HG02763 (cell line): ENCODE results near the gene RNF13.
A peak's percentile ranks its signal among the peaks of the same experiment; 100 is the strongest.
"Not testable (repeated sequence)": the region's sequence is repeated elsewhere in the genome, so short reads cannot be mapped to it uniquely, and the experiment has no call there.

Experiments used
- ATAC-seq: cut with Tn5 transposase; IDR thresholded peaks from one replicate; pipeline ENCODE4 v1.9.1; 2021; ENCODE audit warnings: mild to moderate bottlenecking, moderate library complexity; ENCODE audit not compliant: unreplicated experiment

Gene RNF13

GRCh38 chr3:149947231-149947630 is 134.2 kb downstream of the RNF13 start:
- ATAC-seq = no peak

DNA sequence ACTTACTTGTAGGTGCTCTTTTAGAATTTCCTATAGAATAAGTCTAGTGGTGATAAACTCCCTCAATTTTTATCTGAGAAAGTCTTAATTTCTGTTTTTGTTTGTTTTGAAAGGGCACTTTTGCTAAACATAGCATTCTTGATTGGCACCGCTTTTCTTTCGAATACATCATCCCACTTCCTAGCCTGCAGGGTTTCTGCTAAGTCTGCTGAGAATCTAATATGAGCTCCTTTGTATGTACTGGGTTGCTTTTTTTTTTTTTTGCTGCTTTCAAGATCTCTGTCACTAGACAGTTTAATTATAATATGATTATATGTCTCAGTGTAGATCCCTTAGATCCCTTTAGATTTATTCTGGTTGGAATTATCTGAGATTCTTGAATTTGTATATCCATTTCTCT is 136.2 kb downstream of the RNF13 start:
- no peak for ATAC-seq

GRCh38 chr3:149954812-149955211 is 141.8 kb downstream of the RNF13 start:
- no peak for ATAC-seq

DNA sequence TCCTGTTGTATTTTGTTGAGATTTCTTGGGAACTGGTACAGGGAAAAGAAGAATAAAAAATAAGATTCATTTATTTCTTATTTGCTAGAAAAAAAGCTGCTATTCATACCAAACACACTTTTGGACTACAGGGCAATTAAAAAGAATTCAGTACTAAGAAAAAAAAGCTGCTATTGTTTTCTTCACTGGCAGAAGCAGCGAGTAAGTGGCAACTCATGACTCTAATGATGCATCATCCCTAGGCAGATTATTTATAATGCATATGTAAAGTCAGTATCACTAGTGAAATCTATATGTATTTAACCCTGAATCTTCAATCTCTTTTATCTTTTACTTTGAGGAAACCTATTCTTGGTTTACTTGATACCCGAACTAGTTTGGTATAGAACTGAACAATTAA is 142.4 kb downstream of the RNF13 start:
- ATAC-seq = no peak

DNA sequence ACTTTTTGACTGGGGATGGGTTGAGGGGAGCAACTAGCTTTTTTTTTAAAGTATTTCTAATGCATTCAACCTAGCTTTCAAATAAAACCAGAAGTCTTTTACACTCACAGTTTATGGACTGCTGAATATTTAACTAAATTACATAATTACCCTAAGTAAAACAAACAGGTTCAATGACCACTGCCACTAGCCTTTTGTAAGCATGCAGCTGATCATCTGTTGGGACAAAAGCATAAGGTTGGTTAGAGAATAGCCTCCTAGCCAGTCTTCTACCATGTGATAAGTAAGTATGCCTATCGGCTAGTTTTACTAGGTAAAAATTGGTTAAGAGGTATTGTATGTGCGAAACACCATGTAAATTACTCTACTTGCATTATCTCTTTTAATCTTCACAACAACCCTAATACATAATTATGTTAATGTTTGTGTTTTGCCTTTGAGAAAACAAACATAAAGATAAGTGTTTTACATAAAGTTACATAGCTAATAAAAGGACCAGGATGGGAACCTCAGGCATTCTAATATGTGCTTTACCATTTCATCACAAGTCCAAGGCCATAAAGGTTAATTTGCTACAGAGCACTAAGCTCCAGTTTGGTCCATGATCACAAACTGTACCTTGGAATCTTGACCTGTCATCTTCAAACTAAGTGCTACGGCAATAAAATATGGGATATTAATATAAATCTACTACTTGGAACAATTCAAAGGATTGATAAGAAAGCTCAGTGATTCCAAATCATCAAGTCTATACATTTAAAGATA is 144.5 kb downstream of the RNF13 start:
- no peak for ATAC-seq

DNA sequence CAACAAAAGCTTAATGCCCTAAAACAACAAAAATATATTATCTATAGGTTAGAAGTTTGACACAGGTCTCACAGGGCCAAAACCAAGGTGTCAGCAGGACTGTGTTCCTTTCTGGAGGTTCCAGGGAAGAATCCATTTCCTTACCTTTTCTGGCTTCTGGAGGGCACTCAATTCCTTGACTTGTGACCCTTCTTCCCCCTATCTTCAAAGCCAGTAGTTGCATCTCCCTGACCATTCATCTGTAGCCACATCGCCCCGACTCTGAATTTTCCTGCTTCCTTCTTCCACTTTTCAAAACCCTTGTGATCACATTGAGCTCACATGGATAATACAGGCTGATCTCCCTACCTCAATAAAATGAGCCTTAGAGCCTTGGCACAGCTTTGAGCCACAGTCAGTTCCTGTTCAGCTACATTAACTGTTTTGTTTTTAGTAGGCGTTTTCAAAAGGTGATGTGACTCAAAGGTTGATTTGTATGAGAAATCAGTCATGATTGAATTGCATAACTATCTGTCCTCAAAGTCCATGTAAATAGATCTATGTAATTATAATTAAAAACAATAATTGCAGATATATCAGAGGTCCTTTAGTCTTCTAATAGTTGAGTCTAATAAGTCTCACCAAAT is 145.3 kb downstream of the RNF13 start:
- no peak for ATAC-seq

GRCh38 chr3:149959443-149959842 is 146.4 kb downstream of the RNF13 start:
- ATAC-seq = no peak

- no peak for ATAC-seq
Observed at GRCh38 chr3:149963485-149963884, 150.5 kb downstream of the RNF13 start.

GRCh38 chr3:149964291-149964690 is 151.3 kb downstream of the RNF13 start:
- ATAC-seq = no peak

GRCh38 chr3:149965278-149965677 is 152.3 kb downstream of the RNF13 start:
- ATAC-seq = no peak

GRCh38 chr3:149967086-149967685 is 154.2 kb downstream of the RNF13 start:
- ATAC-seq = no peak

DNA sequence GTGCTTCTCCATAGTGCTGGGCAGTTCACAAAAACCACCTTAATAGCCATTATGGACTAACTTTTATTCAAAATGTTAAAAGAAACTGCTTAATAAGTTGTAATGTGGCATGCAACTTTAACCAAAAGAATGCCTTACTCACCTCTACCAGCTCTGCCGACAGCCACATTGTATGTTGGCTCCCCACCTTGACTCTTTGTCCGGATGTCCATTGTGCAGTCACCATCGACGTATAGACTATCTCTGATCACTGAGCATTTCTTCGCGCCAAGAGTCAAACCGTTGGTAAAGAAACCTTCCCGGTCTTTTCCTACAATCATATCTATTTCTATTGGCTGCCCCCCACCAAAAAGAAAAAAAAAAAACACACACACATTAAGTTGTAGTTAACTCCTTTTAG is 155.2 kb downstream of the RNF13 start:
- ATAC-seq = no peak

- no peak for ATAC-seq
Observed at GRCh38 chr3:149969110-149969939, 156.3 kb downstream of the RNF13 start.

GRCh38 chr3:149969940-149970715 is 157.1 kb downstream of the RNF13 start:
- peak; percentile 60 for ATAC-seq

DNA sequence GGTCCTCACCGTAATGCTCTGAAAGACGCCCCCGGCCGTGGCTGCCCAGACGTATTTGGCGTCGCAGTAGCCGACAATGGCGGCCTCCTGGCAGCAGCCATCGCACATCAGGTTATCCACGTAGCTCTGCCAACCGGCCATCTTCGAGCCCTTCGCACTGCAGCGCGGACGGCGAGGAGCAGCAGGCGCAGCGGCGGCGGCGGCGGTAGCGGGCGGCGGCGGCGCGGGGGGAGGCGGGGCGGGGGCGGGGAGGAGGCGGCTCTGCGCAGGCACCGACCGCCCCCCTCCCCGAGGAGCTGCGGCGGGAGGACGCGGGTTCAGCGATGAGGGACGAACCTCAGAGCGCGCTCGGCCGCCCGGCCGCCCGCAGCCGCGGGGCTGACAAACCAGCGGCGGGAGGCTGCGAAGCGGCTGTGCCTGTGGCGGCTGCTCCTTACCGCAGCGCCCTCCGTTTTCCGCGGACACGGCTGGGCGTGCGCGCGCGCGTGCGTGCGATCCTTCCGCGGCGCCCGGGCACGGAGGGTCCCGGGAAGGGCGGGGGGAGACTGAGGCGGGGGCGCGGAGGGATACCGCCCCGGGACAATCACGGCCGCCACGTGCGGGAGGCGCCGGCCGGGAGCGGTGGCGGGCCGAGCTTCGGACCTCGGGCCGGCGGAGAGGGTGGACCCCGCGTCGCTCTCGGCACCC is 157.8 kb downstream of the RNF13 start, which contains the start of gene PFN2:
TSS of gene PFN2 (minus strand) at position 180 of the 687 bp plus-strand sequence. CDS start at position 141, 39 bp downstream.
- ATAC-seq = peak; percentile 41

GRCh38 chr3:149971403-149972075 is 158.5 kb downstream of the RNF13 start:
- ATAC-seq = no peak

DNA sequence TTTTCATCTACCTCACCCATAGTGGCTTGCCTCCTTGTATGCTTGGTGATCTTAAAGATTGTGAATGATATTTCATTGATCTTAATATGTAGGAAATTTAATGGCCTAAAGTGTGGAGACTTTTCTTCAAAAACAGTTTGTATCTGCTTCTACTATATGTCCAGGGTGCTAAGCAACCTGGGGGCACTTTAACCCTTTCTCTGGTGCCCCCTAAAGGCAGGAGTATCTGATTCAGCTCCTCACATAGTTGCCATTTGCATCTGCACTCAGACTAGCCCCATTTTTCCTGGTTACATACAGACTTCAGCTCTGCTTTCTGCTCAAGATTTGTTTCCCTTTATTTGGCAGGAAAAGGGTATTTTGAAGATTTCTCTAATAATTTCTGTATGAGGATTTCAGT is 162.9 kb downstream of the RNF13 start:
- no peak for ATAC-seq

DNA sequence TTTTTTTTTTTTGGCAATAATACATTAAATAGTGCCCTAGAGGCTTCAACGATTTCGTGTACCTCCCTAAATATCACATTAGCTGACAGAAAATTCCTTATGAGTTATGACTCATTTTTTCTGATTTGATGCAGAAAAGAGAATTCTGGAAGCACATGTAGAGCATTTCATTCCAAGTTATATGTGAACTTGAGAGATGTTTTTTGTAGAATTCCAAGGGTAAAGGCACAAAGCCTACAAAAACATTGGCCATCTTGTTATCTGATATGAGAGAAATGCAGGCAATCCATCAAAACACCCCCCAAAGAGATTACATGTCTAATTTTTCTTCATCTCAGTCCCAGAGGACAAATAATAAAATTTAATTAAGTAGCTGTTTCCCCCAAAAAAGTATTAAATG is 164.4 kb downstream of the RNF13 start:
- no peak for ATAC-seq

- not testable (repeated sequence) for ATAC-seq
Observed at GRCh38 chr3:149981979-149982378, 169.0 kb downstream of the RNF13 start.
